ENCODE results near the gene INPP5E. TPM values are rescaled to one million over a fixed set of nuclear protein-coding genes. Genes with fewer than 3 reads are reported as not detected.

INPP5E gene
- total RNA-seq, 8 experiments from 2014 or later = 4.5 to 11.1 (median 8.6) TPM

DNA sequence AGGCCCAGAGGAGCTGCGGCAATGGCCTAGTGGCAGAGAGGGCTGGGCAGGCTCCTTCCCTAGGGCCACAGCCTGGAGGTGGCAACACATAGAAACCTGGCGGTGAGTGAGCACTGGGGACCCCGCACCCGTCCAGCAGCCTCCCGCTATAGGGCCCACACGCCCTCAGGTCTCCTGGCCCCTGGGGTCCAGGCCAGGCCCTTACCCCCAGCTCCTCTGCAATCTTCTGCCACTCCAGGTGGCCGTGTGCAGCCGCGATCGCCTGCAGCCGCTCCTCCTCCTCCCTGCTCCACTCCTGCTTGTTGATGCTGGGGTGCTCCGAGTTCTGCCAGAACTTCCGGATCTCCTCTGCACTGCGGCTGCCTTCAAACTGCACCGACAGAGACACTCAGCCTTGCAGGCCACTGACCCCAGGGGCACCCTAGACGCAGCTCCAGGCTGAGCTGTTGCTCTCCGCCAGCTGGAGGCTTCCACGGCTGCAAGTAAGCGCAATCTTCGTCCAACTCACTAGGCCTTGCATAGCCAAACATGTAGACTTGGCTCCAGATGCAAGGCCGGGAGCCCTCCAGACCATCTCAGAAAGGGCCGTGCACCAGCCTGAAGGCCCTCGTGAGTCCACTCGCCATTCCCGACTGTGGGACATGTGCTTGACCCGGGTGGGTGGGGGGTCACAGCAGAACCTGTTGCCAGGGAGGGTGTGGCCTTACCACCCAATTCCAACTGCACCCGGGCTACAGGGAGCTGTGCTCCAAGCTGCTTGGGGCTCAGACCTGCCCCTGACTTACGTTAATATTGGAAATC is 47.7 kb downstream of the INPP5E start:
- no peak for ATAC-seq (replicated peaks in 6 of 8)
- in situ Hi-C loops (cut with MboI; ENCODE audit: low pct_unique_long_range_greater_than_20kb in 2 of 9, low sequenced_read_pairs in 9 of 9, unreplicated experiment in 9 of 9) = no loop called here

DNA sequence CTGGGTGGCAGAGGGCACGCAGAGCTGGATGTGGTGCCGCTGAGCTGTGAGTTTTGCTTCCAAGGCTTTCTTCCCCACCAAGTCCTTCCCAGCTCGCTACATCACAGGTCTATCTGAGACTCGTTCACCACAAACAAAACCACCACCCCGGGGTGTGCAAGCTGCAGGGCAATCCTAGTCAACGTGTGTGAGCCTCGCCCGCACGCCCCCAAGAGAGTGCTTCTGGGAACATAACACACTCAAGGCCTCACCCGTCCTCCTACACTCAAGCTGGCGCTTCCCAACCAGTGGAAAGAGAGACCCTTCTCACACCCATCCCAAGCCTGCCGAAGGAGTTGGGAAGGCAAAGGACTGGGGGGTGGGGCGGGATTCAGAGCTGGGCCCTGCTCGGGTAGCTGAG is 50.2 kb downstream of the INPP5E start:
- Histone ChIP-seq H3K4me3 (no peak overlapping the region), H3K27ac (no peak overlapping the region), H3K4me1 (replicated peaks in 1 of 2) (no peaks in the 10 kb centered on the region)
- in situ Hi-C loops (cut with MboI; ENCODE audit: low pct_unique_long_range_greater_than_20kb in 2 of 9, low sequenced_read_pairs in 9 of 9, unreplicated experiment in 9 of 9) = no loop called here
- 85 to 100% (median 91%) methylated on average over 2 to 8 of the region's 14 CpGs; no CpG with 5 or more reads in 6 of the 10 experiments for WGBS, 10 experiments
- ATAC-seq (replicated peaks in 6 of 8) = peak in 2 of 8 experiments; percentile 4 to 20

More for the DNA sequence above, 47.7 kb downstream of the INPP5E start:
- H3K27ac ChIP-seq = no peak overlapping the region
- no peaks in the 10 kb centered on the region for H3K4me1 ChIP-seq (replicated peaks in 1 of 2)
- 84 to 98% (median 94%) methylated on average over 4 to 13 of the region's 28 CpGs; no CpG with 5 or more reads in 4 of the 10 experiments for WGBS, 10 experiments
- no peak overlapping the region for H3K4me3 ChIP-seq

DNA sequence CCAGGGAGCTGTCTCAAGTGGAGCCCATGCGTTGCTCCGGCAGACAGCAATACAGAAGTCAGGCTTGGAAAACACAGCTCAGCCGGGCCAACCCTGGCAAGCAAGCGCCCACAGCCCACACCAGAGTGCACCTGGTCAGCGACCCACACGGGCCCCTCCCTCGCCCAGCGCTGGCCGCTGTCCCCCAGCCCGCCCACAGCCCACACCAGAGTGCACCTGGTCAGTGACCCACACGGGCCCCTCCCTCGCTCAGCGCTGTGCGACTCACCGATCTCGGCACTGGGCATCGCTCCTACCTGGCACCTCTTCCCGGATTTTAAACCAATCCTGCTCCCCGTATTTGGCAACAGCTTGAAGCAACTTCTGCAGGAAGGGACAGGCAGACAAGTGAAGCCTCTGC is 52.4 kb downstream of the INPP5E start:
- no peaks in the 10 kb centered on the region for H3K4me1 ChIP-seq (replicated peaks in 1 of 2)
- WGBS, 10 experiments = 90 to 100% (median 97%) methylated on average over 1 to 7 of the region's 19 CpGs; no CpG with 5 or more reads in 7 of the 10 experiments
- in situ Hi-C loops (cut with MboI; ENCODE audit: low pct_unique_long_range_greater_than_20kb in 2 of 9, low sequenced_read_pairs in 9 of 9, unreplicated experiment in 9 of 9) = no loop called here
- no peak overlapping the region for H3K27ac ChIP-seq
- no peak for ATAC-seq (replicated peaks in 6 of 8)
- H3K4me3 ChIP-seq = no peak overlapping the region

DNA sequence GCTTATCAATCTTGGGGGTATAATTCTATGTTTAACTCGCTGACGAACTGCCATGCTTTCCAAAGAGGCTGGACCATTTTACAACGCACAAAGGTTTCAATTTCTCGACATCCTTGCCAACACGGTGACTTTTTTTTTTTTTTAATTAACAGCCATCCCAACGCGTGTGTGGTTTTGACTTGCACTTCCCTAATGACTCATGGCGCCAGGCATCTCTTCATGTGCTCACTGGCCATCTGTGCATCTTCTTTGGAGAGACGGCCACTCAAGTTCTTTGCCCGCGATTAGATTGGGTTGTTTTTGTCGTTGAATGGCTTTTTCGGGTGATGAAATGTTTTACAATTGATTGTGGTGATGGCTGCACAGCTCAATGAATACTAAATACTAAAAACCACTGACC is 53.6 kb downstream of the INPP5E start:
- no peaks in the 10 kb centered on the region for H3K4me1 ChIP-seq (replicated peaks in 1 of 2)
- in situ Hi-C loops (cut with MboI; ENCODE audit: low pct_unique_long_range_greater_than_20kb in 2 of 9, low sequenced_read_pairs in 9 of 9, unreplicated experiment in 9 of 9) = no loop called here
- WGBS, 10 experiments = 74 to 100% (median 86%) methylated on average over 1 to 13 of the region's 13 CpGs
- no peak for ATAC-seq (replicated peaks in 6 of 8)
- H3K27ac ChIP-seq = no peak overlapping the region
- H3K4me3 ChIP-seq = no peak overlapping the region

DNA sequence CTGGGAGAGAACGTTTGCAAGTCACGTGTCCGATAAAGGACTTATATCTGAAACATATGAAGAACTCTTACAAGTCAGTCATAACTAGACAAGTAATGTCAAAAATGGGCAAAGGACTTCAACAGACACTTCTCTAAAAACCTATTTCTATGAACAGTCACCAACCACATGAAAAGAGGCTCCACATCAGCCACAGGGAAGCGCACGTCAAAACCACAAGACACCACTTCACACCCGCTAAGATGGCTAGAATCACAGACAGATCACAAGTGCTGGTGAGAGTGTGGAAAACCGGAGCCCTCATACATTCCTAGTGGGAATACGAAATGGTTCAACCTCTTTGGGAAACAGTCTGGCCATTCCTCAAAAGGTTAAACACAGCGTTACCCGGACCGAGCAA is 54.6 kb downstream of the INPP5E start:
- WGBS, 10 experiments = 94 to 100% (median 97%) methylated on average over 1 to 10 of the region's 11 CpGs; no CpG with 5 or more reads in 3 of the 10 experiments
- in situ Hi-C loops (cut with MboI; ENCODE audit: low pct_unique_long_range_greater_than_20kb in 2 of 9, low sequenced_read_pairs in 9 of 9, unreplicated experiment in 9 of 9) = no loop called here

DNA sequence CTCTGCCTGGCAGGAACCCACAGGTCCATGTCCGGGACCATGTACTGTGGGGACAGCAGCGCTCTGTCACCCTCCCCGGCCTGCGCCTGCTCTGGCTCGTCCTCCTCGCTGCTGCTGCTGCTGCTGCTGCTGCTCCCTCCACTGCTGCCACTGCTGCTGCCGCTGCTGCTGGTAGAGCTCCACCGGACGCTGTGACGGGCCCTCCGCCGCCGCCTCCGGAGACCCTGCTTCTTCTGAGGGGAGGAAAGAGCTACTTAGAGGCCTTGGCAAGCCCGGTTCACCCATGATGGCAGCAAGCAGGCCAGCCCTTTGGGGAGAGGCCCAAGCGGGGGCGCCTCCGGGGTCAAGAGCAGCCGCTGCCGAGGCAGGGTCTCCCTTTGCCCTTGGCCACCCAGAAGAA is 56.2 kb downstream of the INPP5E start:
- in situ Hi-C loops (cut with MboI; ENCODE audit: low pct_unique_long_range_greater_than_20kb in 2 of 9, low sequenced_read_pairs in 9 of 9, unreplicated experiment in 9 of 9) = no loop called here
- 90 to 100% (median 100%) methylated on average over 2 to 3 of the region's 20 CpGs; no CpG with 5 or more reads in 7 of the 10 experiments for WGBS, 10 experiments
- H3K4me1 ChIP-seq (replicated peaks in 1 of 2) = no peaks in the 10 kb centered on the region
- ATAC-seq (replicated peaks in 6 of 8) = no peak
- no peak overlapping the region for H3K4me3 ChIP-seq
- H3K27ac ChIP-seq = no peak overlapping the region

More for the DNA sequence above, 54.6 kb downstream of the INPP5E start:
- H3K4me1 ChIP-seq (replicated peaks in 1 of 2) = no peaks in the 10 kb centered on the region
- H3K4me3 ChIP-seq = no peak overlapping the region
- no peak for ATAC-seq (replicated peaks in 6 of 8)
- H3K27ac ChIP-seq = no peak overlapping the region

DNA sequence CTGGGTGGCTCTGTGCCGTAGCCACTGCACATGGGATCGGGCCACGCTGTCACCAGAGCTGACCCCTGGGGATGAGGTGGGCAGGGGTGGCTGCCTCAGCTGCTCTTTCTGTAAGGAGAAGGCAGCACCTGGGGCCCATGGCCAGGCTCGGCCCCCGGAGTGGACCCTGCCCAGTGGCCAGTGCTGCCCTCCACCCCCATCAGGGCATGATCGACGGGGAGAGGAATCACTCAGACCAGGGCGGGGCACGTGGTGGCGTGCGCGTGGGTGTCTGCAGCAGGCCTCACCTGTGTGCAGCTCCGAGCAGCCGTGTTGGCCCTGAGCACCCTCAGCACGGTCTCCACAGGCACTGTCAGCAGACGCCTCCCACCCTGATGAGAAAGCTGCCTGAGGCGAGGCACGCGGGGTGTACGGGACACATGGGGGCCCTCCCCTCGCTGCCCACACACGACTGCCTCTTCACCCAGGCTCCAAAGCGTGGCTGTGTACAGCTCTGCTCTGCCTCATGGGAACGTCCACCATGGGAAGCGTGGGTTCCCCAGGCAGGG is 57.6 kb downstream of the INPP5E start:
- in situ Hi-C loops (cut with MboI; ENCODE audit: low pct_unique_long_range_greater_than_20kb in 2 of 9, low sequenced_read_pairs in 9 of 9, unreplicated experiment in 9 of 9) = no loop called here
- ATAC-seq (replicated peaks in 6 of 8) = peak in 3 of 8 experiments; percentile 2 to 5 (median 4)
- WGBS, 10 experiments = 89% methylated on average over 3 of the region's 25 CpGs; no CpG with 5 or more reads in 9 of the 10 experiments

DNA sequence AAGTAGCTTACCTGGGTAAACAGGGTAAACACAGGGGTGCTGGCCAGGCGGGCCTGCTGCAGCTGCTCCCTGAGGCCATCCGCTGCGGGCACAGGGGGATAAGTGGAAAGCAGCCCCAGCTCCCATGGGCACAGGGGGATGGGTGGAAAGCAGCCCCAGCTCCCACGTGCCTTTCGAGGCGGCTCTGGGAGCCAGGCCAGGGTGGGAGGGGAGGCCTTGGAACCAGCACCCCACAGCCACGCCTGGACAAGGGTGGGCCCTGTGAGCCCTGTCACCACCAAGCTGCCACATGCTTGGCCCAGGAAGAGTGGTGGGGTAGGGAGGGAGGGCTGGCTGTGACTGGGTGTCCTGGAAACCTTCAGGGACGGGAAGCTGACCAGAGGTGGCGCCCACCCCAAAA is 58.3 kb downstream of the INPP5E start:
- Histone ChIP-seq H3K27ac (no peak overlapping the region), H3K4me1 (replicated peaks in 1 of 2) (no peaks in the 10 kb centered on the region), H3K4me3 (no peak overlapping the region)
- peak in 2 of 8 experiments; percentile 13 to 68 for ATAC-seq (replicated peaks in 6 of 8)
- 70 to 100% (median 90%) methylated on average over 1 to 2 of the region's 9 CpGs; no CpG with 5 or more reads in 7 of the 10 experiments for WGBS, 10 experiments
- in situ Hi-C loops (cut with MboI; ENCODE audit: low pct_unique_long_range_greater_than_20kb in 2 of 9, low sequenced_read_pairs in 9 of 9, unreplicated experiment in 9 of 9) = no loop called here

More for the DNA sequence above, 57.6 kb downstream of the INPP5E start:
- Histone ChIP-seq H3K4me1 (replicated peaks in 1 of 2) (no peaks in the 10 kb centered on the region), H3K4me3 (no peak overlapping the region), H3K27ac (no peak overlapping the region)

DNA sequence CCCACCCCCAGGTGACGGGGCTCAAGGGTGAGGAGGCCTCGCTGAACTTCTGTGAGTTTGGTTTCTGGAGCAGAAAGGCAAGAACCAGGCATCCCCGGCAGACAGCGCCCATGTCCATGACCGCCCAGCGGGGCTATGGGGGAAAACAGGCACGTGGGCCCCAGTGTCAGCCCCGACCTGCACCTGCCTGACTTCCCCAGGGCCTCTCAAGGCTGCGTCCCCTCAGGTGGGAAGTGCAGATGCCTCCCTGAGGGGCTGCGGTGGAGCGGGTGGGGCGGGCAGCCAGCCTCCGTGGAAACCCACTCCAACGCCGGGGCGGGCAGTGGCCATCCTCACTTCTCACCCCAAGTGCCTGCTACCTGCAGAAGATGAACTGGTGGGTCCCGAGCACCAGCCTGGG is 59.3 kb downstream of the INPP5E start:
- no peak for ATAC-seq (replicated peaks in 6 of 8)
- no CpG with 5 or more reads among the region's 17 CpGs for WGBS, 10 experiments
- no peak overlapping the region for H3K27ac ChIP-seq
- in situ Hi-C loops (cut with MboI; ENCODE audit: low pct_unique_long_range_greater_than_20kb in 2 of 9, low sequenced_read_pairs in 9 of 9, unreplicated experiment in 9 of 9) = no loop called here
- H3K4me1 ChIP-seq (replicated peaks in 1 of 2) = no peaks in the 10 kb centered on the region
- no peak overlapping the region for H3K4me3 ChIP-seq

DNA sequence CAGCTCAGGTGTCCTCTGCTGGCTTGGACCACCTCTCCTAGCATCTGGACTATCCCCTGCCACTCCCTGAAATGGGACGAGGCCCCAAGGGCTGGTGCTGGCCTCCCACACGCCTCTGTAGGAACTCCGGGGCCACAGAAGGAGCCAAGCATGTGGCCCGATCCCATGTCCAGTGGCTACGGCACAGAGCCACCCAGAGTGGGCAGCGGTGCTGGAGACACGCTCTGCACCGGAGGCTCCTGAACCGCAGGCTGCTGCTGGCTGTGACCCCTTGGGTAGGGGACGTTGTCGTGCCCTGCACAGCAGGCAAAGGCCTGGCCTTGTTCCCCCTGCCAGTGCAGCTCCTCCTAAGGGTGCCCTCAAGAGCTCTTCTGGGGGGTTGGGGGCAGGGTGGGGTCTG is 59.8 kb downstream of the INPP5E start:
- no peak for ATAC-seq (replicated peaks in 6 of 8)
- Histone ChIP-seq H3K4me1 (replicated peaks in 1 of 2) (no peaks in the 10 kb centered on the region), H3K27ac (no peak overlapping the region), H3K4me3 (no peak overlapping the region)
- in situ Hi-C loops (cut with MboI; ENCODE audit: low pct_unique_long_range_greater_than_20kb in 2 of 9, low sequenced_read_pairs in 9 of 9, unreplicated experiment in 9 of 9) = no loop called here
- 80 to 100% (median 86%) methylated on average over 1 to 3 of the region's 11 CpGs; no CpG with 5 or more reads in 7 of the 10 experiments for WGBS, 10 experiments

DNA sequence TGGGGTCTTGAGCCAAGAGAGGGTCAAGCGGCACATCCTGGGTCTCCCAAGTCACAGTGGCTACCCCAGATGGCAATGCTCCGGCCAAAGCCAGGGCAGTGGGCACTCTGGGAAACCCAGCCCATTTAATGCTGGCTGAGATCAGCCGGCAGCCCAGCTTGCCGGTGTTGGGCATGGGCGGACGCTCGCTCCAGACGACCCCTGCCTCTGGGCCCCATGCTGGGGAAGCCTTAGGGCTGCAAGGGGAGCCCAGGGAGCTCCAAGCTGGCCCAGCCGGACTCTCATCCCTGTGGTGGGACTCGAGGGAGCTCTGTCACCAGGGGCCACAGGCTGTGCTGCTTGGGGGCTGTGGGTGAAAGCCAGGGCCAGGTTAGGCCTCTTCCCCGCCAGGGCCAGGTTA is 60.2 kb downstream of the INPP5E start:
- Histone ChIP-seq H3K4me1 (replicated peaks in 1 of 2) (no peaks in the 10 kb centered on the region), H3K27ac (no peak overlapping the region), H3K4me3 (no peak overlapping the region)
- in situ Hi-C loops (cut with MboI; ENCODE audit: low pct_unique_long_range_greater_than_20kb in 2 of 9, low sequenced_read_pairs in 9 of 9, unreplicated experiment in 9 of 9) = no loop called here
- WGBS, 10 experiments = 81 to 100% (median 92%) methylated on average over 1 to 2 of the region's 11 CpGs; no CpG with 5 or more reads in 6 of the 10 experiments
- no peak for ATAC-seq (replicated peaks in 6 of 8)

DNA sequence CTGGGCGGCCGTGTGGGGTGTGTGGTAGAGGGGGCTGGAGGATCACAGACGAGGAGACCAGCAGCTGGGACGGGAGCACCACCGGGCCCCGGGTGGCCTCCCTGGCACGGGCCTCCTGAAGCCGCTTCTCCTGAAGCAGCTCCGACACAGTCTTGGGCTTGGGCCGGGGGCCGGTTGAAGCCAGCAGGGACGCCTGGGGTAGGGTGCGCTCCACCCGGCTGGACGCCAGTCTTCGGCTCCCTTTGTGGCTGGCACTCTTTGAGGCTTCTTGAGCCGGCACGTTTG is 60.7 kb downstream of the INPP5E start:
- peak in 1 of 8 experiments; percentile 2 for ATAC-seq (replicated peaks in 6 of 8)
- no peak overlapping the region for H3K27ac ChIP-seq
- no peak overlapping the region for H3K4me3 ChIP-seq
- in situ Hi-C loops (cut with MboI; ENCODE audit: low pct_unique_long_range_greater_than_20kb in 2 of 9, low sequenced_read_pairs in 9 of 9, unreplicated experiment in 9 of 9) = no loop called here
- H3K4me1 ChIP-seq (replicated peaks in 1 of 2) = peaks cover 1 to 3% of the 10 kb centered on the region in 2 donors
- 76% methylated on average over 3 of the region's 18 CpGs; no CpG with 5 or more reads in 9 of the 10 experiments for WGBS, 10 experiments

Measured in motor neuron (in vitro differentiated cells).